ENCODE results near the gene HP. TPM values are rescaled to one million over a fixed set of nuclear protein-coding genes. Genes with fewer than 3 reads are reported as not detected.

The HP gene
- total and polyA plus RNA-seq, 2 of the 4 experiments (the other 2 are of a cell fraction), result not detected

DNA sequence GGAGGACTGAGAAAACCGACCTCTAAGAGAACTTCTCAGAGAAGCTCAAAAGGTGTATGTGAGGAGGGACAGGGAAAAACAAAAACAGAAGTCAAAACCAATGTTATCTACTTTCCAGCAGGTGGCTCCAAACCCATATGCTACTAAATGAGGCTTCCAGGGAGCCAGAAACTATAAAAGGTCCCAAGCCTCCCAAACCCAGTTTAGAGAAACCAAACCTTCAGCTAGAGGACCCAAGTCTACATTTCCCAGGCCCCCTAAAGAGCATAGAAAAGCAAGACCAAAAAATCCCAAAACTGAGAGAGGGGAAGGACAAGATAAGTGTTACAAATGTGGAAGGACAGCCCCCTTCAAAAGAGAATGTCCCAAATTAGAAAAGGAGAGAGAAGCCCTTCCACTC is 12.4 kb downstream of the HP start:
- Histone ChIP-seq H3K56ac (ENCODE audit: extremely low read depth, insufficient read depth, low read length) (no peak overlapping the region), H3K27ac (ENCODE audit: insufficient read depth, low read length) (no peak overlapping the region), H3K9me3 (ENCODE audit: control insufficient read depth, insufficient read depth, low read length) (no peaks in the 10 kb centered on the region), H3K23ac (ENCODE audit: low read depth, low read length) (no peak overlapping the region), H3K4ac (ENCODE audit: low read depth, low read length) (no peak overlapping the region), H3K9me1 (ENCODE audit: insufficient read depth, low read length) (no peaks in the 10 kb centered on the region), H2AFZ (replicated peaks; ENCODE audit: low read length, poor library complexity) (no peak overlapping the region), H2BK5ac (ENCODE audit: low read depth, low read length, poor library complexity, severe bottlenecking) (no peak overlapping the region), H3K4me1 (ENCODE audit: control insufficient read depth, insufficient read depth, low read length) (no peaks in the 10 kb centered on the region), H3K4me3 (ENCODE audit: insufficient read depth, low read depth, low read length) (no peak overlapping the region), H2AK5ac (ENCODE audit: low read depth, low read length) (no peak overlapping the region), H2BK20ac (ENCODE audit: low read depth, low read length) (no peak overlapping the region), H2BK15ac (ENCODE audit: low read depth, low read length) (no peak overlapping the region), H3K79me1 (ENCODE audit: low read depth in 1 of 2, low read length in 2 of 2) (no peaks in the 10 kb centered on the region), H3K14ac (replicated peaks; ENCODE audit: low read depth, low read length) (no peak overlapping the region), H2AK9ac (replicated peaks; ENCODE audit: low read depth, low read length, poor library complexity) (no peak overlapping the region), H4K91ac (ENCODE audit: insufficient read depth, low read depth, low read length) (no peak overlapping the region), H3K18ac (ENCODE audit: low read depth, low read length) (no peak overlapping the region), H4K5ac (ENCODE audit: low read depth, low read length) (no peak overlapping the region), H2BK120ac (ENCODE audit: low read depth, low read length) (no peak overlapping the region), H3K27me3 (ENCODE audit: control insufficient read depth, insufficient read depth, low read length) (peaks cover 4% of the 10 kb centered on the region; the same call in 1 of the 2 replicates), H3K36me3 (ENCODE audit: control insufficient read depth, insufficient read depth, low read length) (no peaks in the 10 kb centered on the region), H3K9ac (ENCODE audit: low read depth, low read length) (no peak overlapping the region), H4K20me1 (ENCODE audit: insufficient read depth, low read length) (no peaks in the 10 kb centered on the region), H4K8ac (ENCODE audit: low read depth in 2 of 2, low read length in 2 of 2) (no peak overlapping the region), H3K4me2 (ENCODE audit: low read depth, low read length) (no peak overlapping the region)
- DNase-seq (peak; percentile 64), ATAC-seq (ENCODE audit: low read depth) (peak; percentile 86)
- dilution Hi-C loops (cut with HindIII; ENCODE audit: low sequenced_read_pairs, unreplicated experiment) (no loop called here), in situ Hi-C loops (cut with MboI; ENCODE audit: low sequenced_read_pairs) (no loop called here), intact Hi-C loops (cut with micrococcal nuclease) (loop anchor here (1.0 kb wide), 1 partner anchor 33 kb away; no protein-coding TSS in a partner anchor)
- BruUV-seq (replicated peaks), result no TSS peak
- WGBS, 2 experiments (ENCODE audit: extremely low coverage in 2 of 2, insufficient read length in 1 of 2), result 0% methylated on average over 1 of the region's 1 CpG; no CpG with 5 or more reads in 1 of the 2 experiments
- ChIA-PET POLR2A (ENCODE audit: unreplicated experiment) (no interaction called here), CTCF (interaction anchor here (0.5 to 1.4 kb wide), 7 partner anchors 9 to 167 kb away, joined by 3 to 8 read pairs (median 3); no protein-coding TSS in a partner anchor)
- TF ChIP-seq NFE2L2 (IDR thresholded peaks at IDR 0.05; ENCODE audit: low read depth, low read length) (no peak), SMC3 (IDR thresholded peaks at IDR 0.05; ENCODE audit: low read depth, low read length) (peak; percentile 62), RAD21 (IDR thresholded peaks at IDR 0.05; ENCODE audit: low read length) (peak; percentile 61)
- TF ChIP-seq, protein P1, sequence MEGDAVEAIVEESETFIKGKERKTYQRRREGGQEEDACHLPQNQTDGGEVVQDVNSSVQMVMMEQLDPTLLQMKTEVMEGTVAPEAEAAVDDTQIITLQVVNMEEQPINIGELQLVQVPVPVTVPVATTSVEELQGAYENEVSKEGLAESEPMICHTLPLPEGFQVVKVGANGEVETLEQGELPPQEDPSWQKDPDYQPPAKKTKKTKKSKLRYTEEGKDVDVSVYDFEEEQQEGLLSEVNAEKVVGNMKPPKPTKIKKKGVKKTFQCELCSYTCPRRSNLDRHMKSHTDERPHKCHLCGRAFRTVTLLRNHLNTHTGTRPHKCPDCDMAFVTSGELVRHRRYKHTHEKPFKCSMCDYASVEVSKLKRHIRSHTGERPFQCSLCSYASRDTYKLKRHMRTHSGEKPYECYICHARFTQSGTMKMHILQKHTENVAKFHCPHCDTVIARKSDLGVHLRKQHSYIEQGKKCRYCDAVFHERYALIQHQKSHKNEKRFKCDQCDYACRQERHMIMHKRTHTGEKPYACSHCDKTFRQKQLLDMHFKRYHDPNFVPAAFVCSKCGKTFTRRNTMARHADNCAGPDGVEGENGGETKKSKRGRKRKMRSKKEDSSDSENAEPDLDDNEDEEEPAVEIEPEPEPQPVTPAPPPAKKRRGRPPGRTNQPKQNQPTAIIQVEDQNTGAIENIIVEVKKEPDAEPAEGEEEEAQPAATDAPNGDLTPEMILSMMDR (conservative IDR thresholded peaks at IDR 0.05; ENCODE audit: low read depth, low read length), result peak; percentile 70

Measured in IMR-90 (cell line).